ENCODE measurements around the gene ARHGAP40.

The ARHGAP40 gene

DNA sequence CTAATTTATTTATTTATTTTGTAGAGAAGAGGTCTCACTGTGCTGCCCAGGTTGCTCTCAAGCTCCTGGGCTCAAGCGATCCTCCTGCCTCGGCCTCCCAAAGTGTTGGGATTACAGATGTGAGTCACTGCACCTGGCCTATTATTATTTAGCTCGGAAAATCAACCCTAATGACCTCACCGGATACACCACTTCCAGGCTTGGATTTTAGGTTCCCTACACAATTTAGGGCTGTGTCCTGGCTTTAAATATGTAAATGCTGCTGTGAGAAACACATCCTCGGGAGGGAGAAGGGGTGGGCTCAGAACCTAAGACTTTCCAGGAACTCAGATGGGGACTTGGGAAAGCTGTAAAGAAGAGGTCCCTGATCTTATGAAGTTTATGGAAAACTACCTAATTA is 71.7 kb downstream of the ARHGAP40 start:
- TF ChIP-seq ZFX (IDR thresholded peaks at IDR 0.05) (no peak), CTCF (conservative IDR thresholded peaks at IDR 0.05) (no peak)
- H3K27ac ChIP-seq, result no peak overlapping the region

- no peak overlapping the region for H3K27ac ChIP-seq
Measured at GRCh38 chr20:38673725-38674091, 72.1 kb downstream of the ARHGAP40 start.

DNA sequence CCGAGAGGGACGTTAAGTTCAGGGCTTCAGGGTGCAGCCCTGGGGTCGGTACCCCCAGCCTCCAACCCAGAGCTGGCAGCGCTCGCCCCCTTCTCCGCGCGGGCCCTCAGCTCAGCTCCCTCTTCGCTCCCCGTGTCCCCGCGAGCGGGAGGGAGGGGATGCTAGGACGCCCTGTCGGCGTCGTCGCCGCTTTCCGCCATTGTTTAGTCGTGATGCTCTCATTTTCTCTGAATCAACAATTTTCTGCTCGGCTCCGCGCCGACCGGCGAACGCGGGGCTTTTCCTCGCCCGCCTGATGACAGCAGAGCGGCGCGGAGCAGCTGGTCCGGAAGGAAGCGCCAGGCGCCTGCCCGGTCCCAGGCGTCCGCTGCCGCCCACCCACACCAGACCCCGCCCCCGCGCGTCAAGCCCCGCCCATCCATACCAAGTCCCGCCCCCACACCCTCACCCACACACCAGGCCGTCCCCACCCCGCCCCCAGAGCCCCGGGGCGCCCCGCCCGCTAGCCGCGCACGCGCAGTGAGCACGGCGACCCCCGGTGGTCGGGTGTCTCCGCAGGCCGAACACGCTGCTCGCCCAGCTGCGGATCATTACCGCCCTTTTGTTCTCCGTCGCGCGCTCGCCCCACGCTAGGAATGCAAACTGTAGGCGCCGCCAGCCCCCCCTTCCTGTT is 72.6 kb downstream of the ARHGAP40 start:
- no peak overlapping the region for H3K27ac ChIP-seq
- TF ChIP-seq CTCF (conservative IDR thresholded peaks at IDR 0.05), result no peak
- TF ChIP-seq ZFX (IDR thresholded peaks at IDR 0.05), result no peak

More at GRCh38 chr20:38673725-38674091, 72.1 kb downstream of the ARHGAP40 start:
- TF ChIP-seq ZFX (IDR thresholded peaks at IDR 0.05) (no peak), CTCF (conservative IDR thresholded peaks at IDR 0.05) (no peak)

DNA sequence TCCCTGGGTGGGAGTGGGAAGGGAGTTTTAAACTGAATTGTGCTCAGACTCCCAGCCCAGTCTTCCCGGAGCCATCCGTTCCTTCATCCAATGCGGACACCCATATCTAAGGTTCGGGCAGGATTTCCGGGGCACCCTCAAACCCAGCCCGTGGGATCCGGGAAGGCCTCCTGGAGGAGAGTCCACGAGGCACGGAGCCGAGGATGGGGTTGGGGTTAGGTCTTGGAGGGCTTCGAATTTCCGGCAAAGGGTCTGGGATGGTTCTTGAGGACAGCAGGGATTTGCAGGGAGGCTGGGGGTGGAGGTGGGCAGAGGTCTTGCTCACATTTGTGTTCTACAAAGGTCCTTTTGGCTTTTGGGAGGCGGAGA is 73.1 kb downstream of the ARHGAP40 start:
- TF ChIP-seq ZFX (IDR thresholded peaks at IDR 0.05) (no peak), CTCF (conservative IDR thresholded peaks at IDR 0.05) (no peak)
- no peak overlapping the region for H3K27ac ChIP-seq

DNA sequence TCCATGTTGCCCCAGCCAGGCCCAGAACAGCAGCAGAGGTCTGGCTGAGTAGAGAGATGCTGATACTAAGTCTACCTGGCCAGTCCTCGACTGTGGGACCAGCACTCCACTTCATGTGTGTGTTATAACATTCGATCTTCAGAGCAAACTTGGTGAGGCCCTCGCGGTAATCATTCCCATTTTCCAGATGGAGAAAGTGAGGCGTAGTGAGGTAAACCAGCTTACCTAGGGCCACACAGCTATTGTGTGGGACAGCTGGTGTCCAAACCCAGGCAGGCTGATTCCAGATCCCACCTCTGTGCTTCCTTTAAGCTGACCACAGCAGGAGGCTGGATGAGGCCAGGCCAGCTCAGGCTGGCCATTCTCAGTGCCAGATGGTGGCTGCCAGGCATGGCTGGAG is 75.0 kb downstream of the ARHGAP40 start:
- no peak overlapping the region for H3K27ac ChIP-seq
- TF ChIP-seq ZFX (IDR thresholded peaks at IDR 0.05) (no peak), CTCF (conservative IDR thresholded peaks at IDR 0.05) (no peak)

GRCh38 chr20:38680500-38681306 is 79.1 kb downstream of the ARHGAP40 start:
- TF ChIP-seq CTCF (conservative IDR thresholded peaks at IDR 0.05) (no peak), ZFX (IDR thresholded peaks at IDR 0.05) (no peak)
- H3K27ac ChIP-seq, result no peak overlapping the region

GRCh38 chr20:38685271-38685670 is 83.7 kb downstream of the ARHGAP40 start:
- TF ChIP-seq ZFX (IDR thresholded peaks at IDR 0.05), result no peak
- no peak for TF ChIP-seq CTCF (conservative IDR thresholded peaks at IDR 0.05)

More at GRCh38 chr20:38685271-38685670, 83.7 kb downstream of the ARHGAP40 start:
- no peak overlapping the region for H3K27ac ChIP-seq
